MM.1S (cell line): Measurements from ENCODE around the gene EMP1.
A peak's percentile ranks its signal among the peaks of the same experiment; 100 is the strongest.

ENCODE experiments used
- DNase-seq: peaks from one replicate; pipeline ENCODE4 v3.0.0-alpha.2; 2015
- H2AFZ ChIP-seq: fragments of 300-600 bp; sonication (generic); 2 replicates; pipeline ENCODE4 v1.6.0; 2016; ENCODE audit warnings: antibody characterized with exemption, low read length
- H3F3A ChIP-seq: fragments of 300-600 bp; sonication (generic); 2 replicates; pipeline ENCODE4 v1.6.1; 2016; ENCODE audit warnings: mild to moderate bottlenecking, antibody characterized with exemption, low read length, moderate library complexity, mixed read lengths; ENCODE audit not compliant: insufficient read depth
- H3K27ac ChIP-seq: fragments of 300-600 bp; sonication (generic); 2 replicates; pipeline ENCODE4 v1.5.1; 2016; ENCODE audit warnings: mild to moderate bottlenecking, low read length
- H3K27me3 ChIP-seq: fragments of 300-600 bp; sonication (generic); replicated peaks from 2 replicates; pipeline ENCODE4 v1.6.0; 2016; ENCODE audit warnings: low read length; ENCODE audit not compliant: insufficient read depth
- H3K36me3 ChIP-seq: fragments of 300-600 bp; sonication (generic); replicated peaks from 2 replicates; pipeline ENCODE4 v1.6.1; 2016; ENCODE audit warnings: mild to moderate bottlenecking, low read length, mixed read lengths; ENCODE audit not compliant: insufficient read depth
- H3K4me1 ChIP-seq: fragments of 300-600 bp; sonication (generic); 2 replicates; pipeline ENCODE4 v1.6.1; 2016; ENCODE audit warnings: low read length, mixed read lengths
- H3K4me2 ChIP-seq: fragments of 300-600 bp; sonication (generic); 2 replicates; pipeline ENCODE4 v1.6.0; 2016; ENCODE audit warnings: low read depth, low read length
- H3K4me3 ChIP-seq: fragments of 300-600 bp; sonication (generic); 2 replicates; pipeline ENCODE4 v1.5.1; 2016; ENCODE audit warnings: low read length, mixed read lengths
- H3K79me2 ChIP-seq: fragments of 300-600 bp; sonication (generic); 2 replicates; pipeline ENCODE4 v1.6.1; 2016; ENCODE audit warnings: mixed run types, low read length, mixed read lengths
- H3K9ac ChIP-seq: fragments of 300-600 bp; sonication (generic); 2 replicates; pipeline ENCODE4 v1.6.1; 2016; ENCODE audit warnings: low read length, mixed read lengths
- H3K9me2 ChIP-seq: fragments of 300-600 bp; sonication (generic); replicated peaks from 2 replicates; pipeline ENCODE4 v1.6.1; 2016; ENCODE audit warnings: mild to moderate bottlenecking, low read length, mixed read lengths; ENCODE audit not compliant: insufficient read depth
- H3K9me3 ChIP-seq: fragments of 300-600 bp; sonication (generic); replicated peaks from 2 replicates; pipeline ENCODE4 v1.6.1; 2016; ENCODE audit warnings: mild to moderate bottlenecking, low read length, mixed read lengths; ENCODE audit not compliant: insufficient read depth
- H4K20me1 ChIP-seq: fragments of 300-600 bp; sonication (generic); 2 replicates; pipeline ENCODE4 v1.6.1; 2016; ENCODE audit warnings: mild to moderate bottlenecking, low read length, moderate library complexity, mixed read lengths; ENCODE audit not compliant: insufficient read depth
- CTCF ChIP-seq: fragments of 300-600 bp; sonication (generic); IDR thresholded peaks from 2 replicates; pipeline ENCODE4 v1.5.1; 2016; ENCODE audit warnings: antibody characterized with exemption, low read length, mixed read lengths
- EZH2 ChIP-seq: fragments of 300-600 bp; sonication (generic); optimal IDR thresholded peaks from 2 replicates; pipeline ENCODE3; 2017; ENCODE audit warnings: low read depth, mild to moderate bottlenecking, antibody characterized with exemption, low read length, mixed read lengths
- EZH2phosphoT487 ChIP-seq: fragments of 300-600 bp; sonication (generic); IDR thresholded peaks from 2 replicates; pipeline ENCODE4 v1.6.1; 2018; ENCODE audit warnings: antibody characterized with exemption, low read length

Gene EMP1

GRCh38 chr12:13153180-13153579, 43.3 kb upstream of the EMP1 start:
- no peak overlapping the region for H3K4me2 ChIP-seq

GRCh38 chr12:13154027-13154538, 42.4 kb upstream of the EMP1 start:
- DNase-seq = peak; percentile 48
- Histone ChIP-seq H3K9me2 (no peaks in the 10 kb centered on the region), H3F3A (peaks cover 4% of the 10 kb centered on the region; the same call in 1 of the 2 replicates), H2AFZ (0 out of 2 replicates have a peak overlapping the region, but pooled peaks have one; percentile 6), H3K36me3 (no peaks in the 10 kb centered on the region), H3K4me1 (peaks cover 16% of the 10 kb centered on the region), H3K4me3 (peak overlapping the region; percentile 0; the same call in 1 of the 2 replicates), H3K9ac (no peak overlapping the region), H3K79me2 (no peaks in the 10 kb centered on the region), H3K9me3 (no peaks in the 10 kb centered on the region), H4K20me1 (no peaks in the 10 kb centered on the region), H3K27me3 (peaks cover 9% of the 10 kb centered on the region), H3K4me2 (peak overlapping the region; percentile 53), H3K27ac (no peak overlapping the region)
- no peak for TF ChIP-seq EZH2phosphoT487
- no peak for TF ChIP-seq EZH2
- no peak for TF ChIP-seq CTCF

More at GRCh38 chr12:13153180-13153579, 43.3 kb upstream of the EMP1 start:
- Histone ChIP-seq H3K27ac (no peak overlapping the region), H2AFZ (no peak overlapping the region), H3K9me3 (no peaks in the 10 kb centered on the region), H3K9me2 (no peaks in the 10 kb centered on the region), H3K4me3 (no peak overlapping the region), H3K79me2 (no peaks in the 10 kb centered on the region), H4K20me1 (no peaks in the 10 kb centered on the region), H3F3A (peaks cover 4% of the 10 kb centered on the region; the same call in 1 of the 2 replicates), H3K4me1 (peaks cover 16% of the 10 kb centered on the region), H3K36me3 (no peaks in the 10 kb centered on the region), H3K27me3 (peaks cover 9% of the 10 kb centered on the region), H3K9ac (no peak overlapping the region)
- no peak for DNase-seq
- TF ChIP-seq EZH2 = no peak
- TF ChIP-seq CTCF = no peak
- no peak for TF ChIP-seq EZH2phosphoT487

GRCh38 chr12:13154831-13155230, 41.7 kb upstream of the EMP1 start:
- H2AFZ ChIP-seq = no peak overlapping the region
- H3K9me3 ChIP-seq = no peaks in the 10 kb centered on the region
- peaks cover 4% of the 10 kb centered on the region; the same call in 1 of the 2 replicates for H3F3A ChIP-seq
- TF ChIP-seq EZH2 (no peak), EZH2phosphoT487 (no peak), CTCF (no peak)
- H4K20me1 ChIP-seq = no peaks in the 10 kb centered on the region
- no peak overlapping the region for H3K4me2 ChIP-seq
- no peaks in the 10 kb centered on the region for H3K9me2 ChIP-seq
- H3K4me3 ChIP-seq = no peak overlapping the region
- DNase-seq = no peak
- peaks cover 9% of the 10 kb centered on the region for H3K27me3 ChIP-seq
- no peak overlapping the region for H3K27ac ChIP-seq
- H3K9ac ChIP-seq = no peak overlapping the region
- H3K79me2 ChIP-seq = no peaks in the 10 kb centered on the region
- H3K4me1 ChIP-seq = peaks cover 16% of the 10 kb centered on the region
- no peaks in the 10 kb centered on the region for H3K36me3 ChIP-seq
